Middle frontal gyrus (tissue), 1 donor: ENCODE results near the gene GRID1.

Experiments used
- DNase-seq: peaks from one replicate; pipeline ENCODE4 v3.0.0-alpha.2; 2015; ENCODE audit warnings: low spot score; ENCODE audit errors: extremely low spot score

GRID1 gene

DNA sequence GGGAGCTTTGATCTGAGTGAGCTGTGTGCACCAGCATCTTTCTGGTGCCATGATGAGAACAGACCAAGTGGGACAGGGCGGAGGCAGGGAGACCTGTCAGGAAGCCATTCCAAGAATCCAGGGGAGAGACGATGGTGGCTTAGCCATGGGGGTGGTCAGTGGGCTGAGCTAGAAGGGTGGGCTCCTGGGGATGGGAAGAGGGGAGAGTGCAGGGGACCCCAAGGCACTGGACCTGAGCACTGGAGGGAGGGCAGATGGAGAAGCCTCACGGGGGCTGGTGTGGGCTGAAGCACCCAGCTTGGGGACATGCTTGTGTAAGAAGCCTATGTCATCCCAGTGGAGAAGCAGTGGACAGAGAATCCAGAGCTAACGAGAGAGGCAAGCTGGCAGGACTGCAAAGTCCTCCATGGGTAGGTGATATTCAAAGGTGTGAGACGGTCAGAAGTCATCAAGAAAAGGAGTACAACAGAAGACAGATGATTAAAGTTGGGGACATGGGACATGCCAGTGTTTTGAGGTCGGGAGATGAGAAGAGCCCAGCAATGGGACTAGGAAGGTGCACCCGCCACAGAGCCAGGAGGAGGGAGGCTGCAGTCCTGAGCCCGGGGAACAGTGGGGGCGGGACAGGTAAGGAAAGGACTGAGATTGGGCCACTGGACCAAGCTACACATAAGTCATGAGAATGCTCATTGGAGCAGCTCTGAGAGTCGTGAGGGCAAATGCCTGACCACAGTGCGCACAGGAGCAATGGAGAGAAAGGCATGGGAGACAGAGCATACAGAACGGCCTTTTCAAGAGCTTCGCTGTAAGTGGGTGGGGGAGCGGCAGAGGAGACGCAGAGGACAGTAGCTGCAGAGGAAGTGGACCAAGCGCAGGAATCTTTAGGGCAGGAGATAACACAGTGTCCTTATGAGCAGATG, 72.0 kb downstream of the GRID1 start:
- no peak for DNase-seq

DNA sequence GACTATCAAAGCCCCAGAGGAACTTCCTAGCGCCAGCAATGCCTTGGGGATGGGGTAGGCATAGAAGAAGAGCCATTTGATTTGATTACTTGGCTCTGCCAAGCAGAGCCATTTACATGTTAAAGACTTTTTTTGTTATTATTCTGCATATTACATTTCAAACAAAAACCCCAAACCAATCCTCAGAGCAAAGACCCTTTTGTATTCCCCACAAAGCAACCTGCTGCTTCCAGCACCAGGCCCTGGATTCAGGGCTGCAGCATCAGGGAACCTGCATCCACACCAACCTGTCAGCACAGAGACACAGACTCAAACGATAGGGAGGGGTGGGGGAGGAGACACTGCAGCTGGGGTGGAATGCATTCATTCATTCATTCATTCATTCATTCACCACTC, 73.2 kb downstream of the GRID1 start:
- DNase-seq, result no peak

DNA sequence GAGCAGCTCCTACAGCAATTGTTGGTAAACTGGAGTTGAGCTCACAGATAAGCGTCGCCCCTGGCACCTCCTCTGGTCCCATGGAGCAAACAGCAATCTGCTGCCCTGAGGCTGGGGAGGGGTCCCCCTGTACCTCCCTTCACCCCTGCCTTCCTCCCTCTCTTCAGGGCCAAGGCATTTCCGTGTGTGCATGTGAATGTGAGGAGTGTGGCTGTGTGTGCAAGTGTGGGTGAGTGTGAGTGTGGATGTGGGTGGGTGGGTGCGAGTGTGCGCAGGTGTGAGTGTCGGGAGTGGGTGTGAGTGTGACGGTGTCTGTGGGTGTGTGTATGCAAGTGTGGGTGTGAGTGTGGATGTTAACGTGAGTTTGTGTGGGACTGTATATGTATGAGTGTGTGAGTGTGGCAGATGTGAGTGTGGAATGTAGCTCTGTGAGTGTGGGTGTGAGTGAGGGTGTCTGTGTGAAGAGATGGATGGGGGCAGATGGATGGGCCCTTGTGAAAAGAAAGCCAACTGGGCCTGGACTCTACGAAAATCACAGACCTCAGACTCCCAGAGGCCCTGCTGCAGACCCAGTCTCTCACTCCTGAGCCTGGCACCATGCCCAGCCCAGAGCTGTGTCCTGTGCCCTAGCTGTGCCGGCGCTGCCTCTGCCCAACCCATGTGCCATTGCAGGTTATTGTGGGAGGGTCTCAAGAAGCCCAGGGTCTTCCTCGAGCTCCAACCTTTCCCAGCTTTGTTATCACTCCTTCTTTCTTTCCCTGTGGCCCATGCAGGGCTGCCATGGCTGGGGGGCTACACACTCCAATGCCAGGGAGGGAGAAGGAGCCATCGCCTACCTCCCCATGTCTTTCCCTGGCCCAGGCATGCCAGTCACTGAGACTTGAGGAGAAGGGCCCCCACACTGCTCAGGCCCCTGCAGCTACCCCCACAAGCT, 73.9 kb downstream of the GRID1 start:
- no peak for DNase-seq

DNA sequence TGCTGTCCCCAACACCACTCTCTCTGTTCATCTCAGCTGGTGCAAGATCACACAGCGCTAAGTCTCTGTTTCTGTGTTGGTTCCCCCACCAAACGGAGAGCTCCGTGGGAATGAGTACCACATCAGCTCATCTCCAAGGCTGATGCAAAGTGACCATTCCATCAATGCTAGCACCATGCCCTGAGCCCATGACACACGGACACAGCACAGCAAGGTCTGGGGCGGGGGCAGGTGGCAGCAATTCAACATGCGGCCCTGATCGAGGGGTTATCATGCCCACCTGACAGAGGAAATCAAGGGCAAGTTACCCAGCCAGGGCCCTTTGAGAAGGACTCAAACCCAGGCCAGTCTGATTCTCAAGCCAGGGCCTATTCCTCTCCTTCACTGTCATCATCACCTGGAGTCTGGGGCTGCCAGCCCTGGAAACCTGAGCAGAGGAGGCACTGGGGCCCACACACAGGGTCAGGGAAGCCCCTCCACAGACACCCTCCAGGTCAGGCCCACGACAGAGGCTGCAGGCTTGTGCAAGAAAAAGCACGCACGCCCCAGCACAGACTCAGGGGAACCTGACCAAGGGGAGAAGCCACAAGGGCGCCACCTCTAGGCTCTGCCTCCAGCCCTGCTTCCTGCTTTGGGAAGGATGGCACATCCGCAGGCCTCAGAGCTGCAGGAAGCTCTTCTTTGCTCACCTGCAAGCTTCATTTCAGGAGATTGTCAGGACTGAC, 74.8 kb downstream of the GRID1 start:
- no peak for DNase-seq

DNA sequence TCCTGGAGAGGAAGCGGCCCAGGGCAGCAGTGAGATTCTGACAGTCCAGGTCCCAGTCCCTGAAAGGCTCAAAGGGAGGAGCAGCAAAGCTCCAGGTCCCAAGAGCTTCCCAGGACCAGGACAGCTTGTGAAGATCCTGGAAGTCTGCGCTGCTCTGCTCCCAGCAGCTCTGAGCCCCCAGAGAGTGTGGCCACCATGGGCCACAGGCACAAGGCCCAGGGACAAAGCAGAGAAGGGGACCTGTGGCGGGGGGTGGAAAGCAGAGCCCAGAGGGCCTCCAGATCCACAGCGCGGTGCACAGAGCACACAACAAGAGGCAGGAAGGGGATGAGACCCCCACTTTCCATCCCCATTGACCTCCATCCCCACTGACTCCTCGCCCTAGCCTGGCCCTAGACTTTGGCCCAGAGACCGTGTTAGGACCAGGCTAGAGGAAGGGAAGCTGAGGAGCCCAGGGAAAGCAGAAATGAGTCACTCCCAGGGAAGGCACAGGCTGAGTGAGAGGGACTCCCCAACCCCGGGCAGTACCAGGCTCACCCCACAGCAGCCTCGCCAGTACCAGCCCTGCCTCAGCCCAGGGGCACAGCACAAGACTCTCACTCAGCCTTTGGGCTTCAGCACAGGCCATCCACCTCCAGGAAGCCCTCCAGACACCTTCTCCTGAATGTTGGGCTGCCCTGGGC, 75.5 kb downstream of the GRID1 start:
- DNase-seq, result no peak

DNA sequence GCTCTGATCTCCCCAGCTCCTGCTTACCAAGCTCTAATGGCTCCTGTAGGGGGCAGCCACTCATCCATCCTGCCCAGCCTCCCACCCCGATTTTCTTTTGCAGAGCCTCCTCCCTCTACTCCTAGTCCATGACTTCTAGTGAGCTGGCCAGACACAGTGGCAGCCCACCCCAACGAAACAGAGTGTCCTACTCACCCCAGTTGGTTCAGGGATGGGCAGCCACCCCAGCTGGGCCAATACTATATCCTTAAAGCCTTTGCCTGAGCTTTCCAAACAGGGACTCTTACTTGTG, 77.1 kb downstream of the GRID1 start:
- DNase-seq, result no peak

DNA sequence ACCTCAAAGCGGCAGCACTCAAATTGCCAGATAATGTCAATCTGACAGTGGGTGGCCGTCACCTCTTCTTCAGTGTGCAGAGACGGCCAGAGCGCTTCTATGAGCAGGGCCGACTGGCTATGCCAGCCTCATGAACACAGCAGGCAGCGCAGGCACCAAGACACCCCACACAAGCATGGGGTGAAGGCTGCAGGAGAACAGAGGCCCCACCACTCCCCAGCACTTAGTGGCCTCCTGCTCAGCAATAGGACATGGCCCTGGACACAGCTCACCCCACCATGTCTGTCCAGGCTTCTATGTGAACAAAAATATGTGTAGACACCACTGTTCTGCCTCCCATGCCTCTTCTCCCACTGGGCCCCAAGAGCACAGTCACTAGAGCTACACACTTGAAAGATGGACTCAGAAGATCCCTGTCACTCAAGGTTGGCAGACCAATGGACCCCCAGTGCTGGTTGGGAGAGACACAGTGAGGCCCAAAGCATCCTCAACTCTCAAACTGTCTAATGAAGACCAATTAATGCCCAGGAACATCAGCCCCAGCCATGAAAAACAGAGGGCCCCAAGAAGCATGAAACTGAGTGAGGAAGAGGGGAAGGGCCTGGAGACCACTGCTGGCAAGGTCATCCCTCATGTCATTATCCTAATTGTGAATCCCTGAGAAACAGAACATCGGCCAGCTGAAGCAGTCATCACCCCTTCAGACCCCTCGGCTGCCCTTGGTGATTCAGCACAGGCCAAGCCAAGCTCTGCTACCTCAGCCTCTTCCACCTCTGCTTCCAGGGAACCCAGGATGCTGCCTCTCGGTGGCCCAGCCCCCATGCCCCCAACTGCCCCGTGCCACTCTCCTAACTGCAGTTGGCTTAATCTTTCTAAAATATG, 77.7 kb downstream of the GRID1 start:
- DNase-seq, result no peak

DNA sequence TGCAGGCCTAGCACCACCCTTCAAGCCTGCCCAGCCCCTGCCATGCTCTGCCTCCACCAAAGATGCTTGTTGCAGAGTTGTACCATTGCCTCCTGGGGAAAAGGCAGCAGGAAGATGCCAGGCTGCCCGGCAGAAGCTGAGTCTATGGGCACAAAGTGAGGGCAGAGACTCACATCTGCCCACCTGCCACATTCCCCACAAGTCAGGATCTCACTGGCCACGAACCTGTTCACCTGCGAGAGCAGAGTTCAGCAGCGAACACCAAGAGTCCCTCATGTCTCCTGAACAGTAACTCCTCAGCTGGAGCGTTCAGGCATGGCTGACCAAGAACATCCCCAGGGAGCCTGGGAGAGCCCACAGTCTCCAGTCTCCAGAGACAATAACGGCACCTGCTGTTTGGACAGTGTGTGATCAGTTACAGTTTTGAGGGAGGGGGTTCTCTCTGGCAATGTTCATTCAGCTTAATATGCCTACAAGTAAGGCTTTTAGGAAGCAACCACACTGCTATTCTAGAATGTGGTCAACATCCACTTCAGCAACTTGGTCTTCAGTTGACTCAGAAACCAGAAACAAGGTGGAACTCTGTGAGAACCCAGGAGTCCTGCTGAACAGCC, 78.5 kb downstream of the GRID1 start:
- DNase-seq, result no peak

DNA sequence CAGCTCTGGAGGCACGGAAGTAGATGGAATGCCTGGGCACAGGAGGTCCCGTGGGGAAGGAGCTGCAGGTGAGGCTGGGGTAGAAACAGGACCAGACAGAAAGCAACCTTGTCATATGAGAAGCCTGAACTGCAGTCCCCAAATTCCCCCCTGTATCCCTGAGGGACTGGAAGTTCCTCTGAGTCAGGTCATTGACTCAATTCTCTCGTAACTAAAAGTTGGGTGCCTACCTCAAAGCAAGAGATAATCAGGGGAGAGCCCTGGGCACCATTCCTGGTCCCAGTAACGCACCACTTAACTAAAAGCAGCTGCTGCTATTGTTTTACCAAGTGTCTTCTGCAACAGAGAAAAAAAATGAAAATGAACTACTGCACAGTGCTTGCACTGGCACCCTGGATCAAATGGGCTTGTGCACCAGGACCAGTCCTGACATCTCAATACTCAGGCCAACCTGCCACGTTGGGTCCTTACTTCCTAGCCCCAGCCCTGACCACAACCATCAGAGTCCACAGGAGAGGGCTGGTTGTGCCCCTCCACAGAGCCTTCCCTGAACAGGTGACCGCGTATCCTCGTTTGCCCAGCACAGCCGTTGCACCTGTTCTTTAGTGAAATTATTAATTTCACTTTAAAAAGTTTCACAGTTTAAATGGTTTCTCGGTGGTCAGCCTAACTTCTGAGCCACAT, 79.3 kb downstream of the GRID1 start:
- DNase-seq, result no peak

DNA sequence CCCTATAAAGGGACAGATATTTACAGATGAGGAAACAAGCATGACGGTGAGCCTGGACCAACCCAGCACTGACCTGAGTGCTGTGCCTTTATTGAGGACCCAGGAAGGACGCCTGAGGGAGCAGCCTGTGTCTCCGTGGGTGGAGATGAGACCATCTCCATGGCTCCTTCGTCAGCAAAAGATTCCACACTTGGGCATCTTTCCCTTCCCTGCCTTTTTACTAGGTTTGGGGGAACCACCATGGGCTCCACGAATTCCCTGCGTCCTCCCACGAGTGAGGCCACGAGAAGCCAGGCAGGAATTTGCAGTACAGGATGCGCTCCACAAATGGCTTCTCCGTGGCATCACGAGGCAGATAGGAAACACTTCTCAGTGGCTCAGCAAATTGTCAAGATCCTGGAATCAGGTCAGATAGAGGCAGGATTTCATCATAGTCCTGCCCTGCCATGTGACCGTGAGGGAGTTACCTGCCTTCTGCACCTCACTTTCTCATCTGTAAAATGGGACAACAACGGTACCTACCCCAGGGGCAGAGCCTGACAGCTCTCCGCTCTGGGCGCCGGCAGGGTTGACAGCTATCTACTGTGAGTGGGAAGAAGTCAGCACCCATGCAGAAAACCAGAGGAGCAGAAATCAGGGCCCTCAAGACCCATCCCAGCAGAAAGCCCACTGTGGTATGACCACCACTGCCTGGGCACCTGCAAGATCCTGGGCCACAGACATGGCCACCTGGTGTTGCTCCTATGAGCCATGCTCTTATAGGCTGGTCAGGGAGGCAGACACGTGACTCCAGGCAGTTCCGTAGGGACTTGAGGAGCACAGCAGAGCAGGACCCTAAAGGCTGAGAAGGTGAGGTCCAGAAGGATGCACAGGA, 80.1 kb downstream of the GRID1 start:
- DNase-seq, result no peak

DNA sequence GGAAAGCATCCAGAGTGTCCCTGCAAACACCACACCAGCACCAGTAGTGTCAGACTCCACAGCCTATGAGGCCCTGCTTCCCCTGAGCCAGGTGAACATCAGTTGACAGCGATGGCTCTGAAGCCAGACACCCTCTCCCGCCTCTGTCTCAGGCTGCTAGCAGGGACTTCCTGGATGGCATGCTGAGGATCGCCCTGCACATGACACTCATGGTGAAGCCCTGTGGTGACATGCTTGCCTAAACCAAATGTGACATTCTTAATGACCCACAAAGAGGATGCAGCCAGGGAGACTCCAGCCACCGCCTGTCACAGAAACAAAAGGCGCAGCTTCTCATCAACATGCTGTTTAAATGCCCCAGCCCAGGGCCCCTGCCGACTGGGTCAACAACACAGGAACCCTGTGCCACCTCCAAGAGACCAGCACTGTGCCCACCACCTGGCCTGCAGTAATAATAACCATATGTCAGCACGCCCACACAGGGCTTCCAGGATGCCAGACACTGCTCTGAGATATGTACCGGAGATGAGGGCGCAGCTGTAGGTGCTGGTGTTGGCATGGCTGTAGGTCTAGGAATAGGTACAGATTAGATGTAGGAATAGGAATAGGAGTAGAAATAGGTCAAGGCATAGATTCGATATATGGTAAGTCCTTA, 81.3 kb downstream of the GRID1 start:
- DNase-seq, result no peak

DNA sequence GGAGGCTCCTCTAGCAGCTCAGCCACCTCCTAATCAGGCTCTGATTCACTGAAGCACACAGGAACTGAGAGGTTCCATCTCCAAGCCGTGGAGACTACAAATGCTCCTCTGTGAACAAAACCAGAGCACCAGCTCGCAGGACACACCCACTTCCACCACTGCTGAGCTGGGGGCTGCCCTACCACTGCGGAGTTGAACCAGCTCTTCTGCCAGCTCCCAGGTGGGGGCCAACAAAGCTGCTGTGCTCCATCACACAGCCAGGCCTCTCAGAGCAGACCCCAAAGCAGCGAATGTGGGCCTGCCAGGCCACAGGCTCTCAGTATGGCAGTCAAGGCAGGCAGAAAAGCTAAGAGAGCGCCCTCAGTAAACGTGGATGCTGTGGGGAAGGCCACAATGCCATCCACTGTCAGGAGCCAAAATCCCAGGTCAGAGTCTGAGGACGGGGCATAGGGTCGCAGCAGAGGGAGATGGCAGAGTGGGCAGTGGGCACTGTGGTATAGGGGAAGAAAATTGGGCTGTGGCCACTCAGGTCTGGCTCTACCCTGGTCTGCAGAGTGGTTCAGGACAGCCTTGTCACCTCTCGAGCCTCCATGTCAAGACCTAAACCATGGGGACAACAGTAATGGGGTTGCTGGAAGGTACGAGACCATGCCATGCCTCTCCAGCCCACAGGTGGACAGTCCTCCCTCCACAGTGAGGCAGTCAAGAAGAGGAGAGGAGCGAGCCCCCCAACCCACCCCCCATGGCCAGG, 82.1 kb downstream of the GRID1 start:
- no peak for DNase-seq

DNA sequence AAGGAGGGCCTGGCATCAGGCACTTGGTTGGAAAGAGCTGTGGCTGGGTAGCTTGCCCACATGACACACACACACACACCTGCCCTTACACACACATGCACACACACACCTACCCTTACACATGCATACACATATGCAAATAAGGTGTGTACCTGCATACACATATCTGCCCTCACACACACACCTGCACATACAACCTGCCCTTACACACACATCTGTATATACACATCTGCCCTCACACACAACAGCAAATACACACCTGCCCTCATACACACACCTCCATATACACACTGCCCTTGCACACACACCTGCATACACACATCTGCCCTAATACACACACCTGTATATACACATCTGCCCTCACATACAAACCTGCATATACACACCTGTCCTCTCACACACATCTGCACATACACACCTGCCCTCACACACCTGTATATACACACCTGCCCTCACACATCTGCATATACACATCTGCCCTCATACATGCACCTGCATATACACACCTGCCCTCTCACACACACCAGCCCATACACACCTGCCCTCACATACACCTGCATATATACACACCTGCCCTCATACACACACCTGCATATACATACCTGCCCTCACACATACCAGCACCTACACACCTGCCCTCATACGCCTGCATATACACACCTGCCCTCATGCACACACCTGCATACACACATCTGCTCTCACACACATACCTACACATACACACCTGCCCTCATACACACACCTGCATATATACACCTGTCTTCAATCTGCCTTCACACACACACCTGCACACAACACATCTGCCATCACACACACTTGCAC, 82.9 kb downstream of the GRID1 start:
- no peak for DNase-seq

DNA sequence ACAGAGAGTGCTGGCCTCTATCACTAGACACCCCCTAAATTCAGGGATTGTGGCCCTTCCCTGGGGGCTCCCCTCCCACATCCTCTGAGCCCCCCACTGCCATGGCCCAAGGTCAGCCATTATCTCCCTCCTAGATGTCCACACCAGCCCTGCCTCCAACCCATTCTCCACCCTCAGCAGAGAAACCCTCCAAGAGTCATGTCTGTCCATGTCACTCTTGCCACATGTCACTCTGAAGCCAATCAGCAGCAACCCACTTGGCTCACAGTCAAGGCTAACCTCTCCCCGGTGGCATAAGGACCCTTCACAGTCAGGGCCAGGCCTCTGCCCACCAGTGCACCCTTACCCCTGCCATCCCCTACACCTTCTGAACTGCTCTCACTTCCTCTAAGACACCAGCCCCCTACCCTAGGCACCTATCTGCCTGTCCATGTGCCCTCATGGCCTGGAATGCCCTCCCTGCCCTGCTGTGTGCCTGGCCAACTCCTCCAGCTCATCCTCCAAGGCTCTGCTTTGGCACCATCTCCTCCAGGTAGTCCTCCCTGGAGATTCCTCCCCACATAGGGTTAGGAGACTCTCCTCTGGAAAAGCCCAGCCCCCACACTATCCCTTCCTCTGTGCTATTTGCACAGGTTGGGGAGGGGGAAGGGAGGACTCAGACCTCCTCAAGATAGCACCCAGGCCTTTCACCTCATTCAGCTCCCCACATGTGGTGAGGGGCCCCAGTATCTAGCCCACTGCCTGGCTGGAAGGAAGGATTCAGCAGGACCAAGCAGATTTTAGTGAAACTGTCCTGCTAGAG, 83.7 kb downstream of the GRID1 start:
- DNase-seq, result no peak

DNA sequence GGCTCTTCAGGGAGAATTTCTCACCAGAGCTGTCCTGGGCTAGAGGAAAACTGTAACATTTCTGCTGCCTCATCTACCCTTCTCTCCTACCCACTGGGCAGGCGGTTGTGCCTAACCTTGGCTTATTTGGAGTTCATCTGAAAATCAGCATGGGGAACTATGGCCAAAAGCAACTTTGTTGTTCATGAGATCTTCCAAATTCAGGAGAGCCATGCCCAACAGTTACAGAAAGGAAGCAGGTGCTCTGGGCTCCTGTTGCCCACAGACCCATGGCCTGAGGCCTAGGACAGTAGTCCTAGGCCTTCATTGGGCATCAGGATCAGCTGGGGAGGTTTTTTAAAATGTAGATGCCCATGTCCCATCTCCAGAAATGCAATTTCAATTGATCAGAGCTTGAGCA, 85.2 kb downstream of the GRID1 start:
- DNase-seq, result no peak
